ENCODE results near the gene DUSP2.

Gene DUSP2

DNA sequence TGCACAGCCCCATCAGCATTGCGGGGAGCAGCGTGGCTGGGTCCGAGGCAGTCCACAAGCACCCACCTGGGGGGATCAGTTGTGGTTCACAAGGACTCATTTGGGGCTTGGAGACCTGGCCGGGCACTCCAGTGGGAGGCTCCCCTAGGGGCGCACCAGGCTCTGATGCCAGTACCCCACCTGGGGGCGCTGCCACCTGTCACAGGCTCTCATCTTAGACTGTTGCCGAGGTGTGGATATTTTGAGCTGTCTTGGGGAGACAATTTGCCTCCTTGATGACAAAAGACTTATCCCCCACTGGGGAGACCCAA is 31.9 kb downstream of the DUSP2 start:
- DNase-seq, result no peak

DNA sequence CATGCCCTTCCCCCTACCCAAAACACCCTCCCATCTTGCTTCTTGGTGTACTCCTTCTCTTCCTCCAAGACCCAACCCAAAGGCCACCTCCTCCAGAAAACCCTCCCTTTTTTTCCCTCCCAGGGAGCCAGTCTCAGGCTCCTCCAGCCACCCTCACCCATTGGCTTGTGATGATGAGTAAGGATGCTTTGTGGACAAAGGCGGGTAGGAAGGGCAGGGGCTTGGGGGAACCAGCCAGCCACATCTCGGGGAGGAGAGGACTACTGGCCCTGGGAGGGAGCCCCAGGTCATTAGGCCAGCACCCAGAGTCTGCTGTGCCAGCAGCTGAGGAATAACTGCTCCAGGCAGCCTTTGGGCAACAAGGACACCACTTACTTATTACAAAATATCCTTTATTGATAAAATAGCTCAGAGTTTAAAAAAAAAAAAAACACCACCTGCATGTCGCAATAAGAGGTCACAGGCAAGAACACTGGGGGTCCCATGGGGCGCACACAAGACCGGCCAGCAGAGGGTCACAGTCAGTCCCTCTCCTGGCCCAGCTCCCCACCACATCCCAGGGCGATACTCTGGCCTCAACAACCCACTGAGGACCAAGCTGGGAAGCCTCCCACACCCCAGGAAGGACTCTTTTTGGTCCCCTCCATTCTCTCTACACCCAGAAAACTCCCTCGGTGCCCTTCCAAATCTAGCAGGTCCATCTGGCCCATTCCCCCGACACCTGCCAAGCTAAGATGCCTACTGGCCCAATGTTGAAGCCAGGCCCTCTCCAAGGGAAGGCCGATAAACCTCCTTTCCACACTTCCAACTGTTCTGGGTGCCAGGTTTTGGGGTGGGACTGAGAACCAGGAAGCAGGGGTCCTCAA is 32.5 kb downstream of the DUSP2 start:
- no peak for DNase-seq

DNA sequence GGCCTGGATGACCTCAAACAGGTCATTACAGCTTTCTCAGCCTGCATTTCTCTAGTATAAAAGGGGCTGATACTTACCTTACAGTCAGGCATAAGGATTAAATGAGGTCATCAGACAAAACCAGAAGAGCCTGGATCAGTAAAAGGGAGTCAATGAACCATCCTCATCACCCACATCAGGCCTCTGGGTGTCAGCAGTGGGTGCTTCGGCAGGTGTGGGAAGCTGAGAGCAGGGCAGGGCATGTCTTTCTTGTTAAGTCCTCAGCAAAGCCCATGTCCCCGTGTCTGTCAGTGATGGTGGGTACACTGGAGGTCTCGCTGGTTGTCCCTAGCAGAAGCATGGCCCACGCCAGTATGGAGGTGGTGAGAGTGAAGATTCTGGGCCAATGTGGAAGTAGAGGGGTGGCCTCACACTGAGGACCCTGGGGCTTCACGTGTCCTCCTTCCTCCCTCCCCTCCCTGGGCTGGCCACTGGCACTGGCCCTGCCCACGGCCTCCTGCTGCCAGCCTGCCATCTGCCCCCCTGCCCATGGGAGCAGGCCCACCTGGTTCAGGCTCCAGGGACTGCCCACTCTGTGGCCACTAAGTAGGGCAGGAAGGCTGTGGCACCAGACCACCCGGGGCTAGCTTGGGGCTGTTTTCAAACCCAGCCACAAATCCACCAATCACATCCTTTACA is 33.3 kb downstream of the DUSP2 start:
- no peak for DNase-seq

DNA sequence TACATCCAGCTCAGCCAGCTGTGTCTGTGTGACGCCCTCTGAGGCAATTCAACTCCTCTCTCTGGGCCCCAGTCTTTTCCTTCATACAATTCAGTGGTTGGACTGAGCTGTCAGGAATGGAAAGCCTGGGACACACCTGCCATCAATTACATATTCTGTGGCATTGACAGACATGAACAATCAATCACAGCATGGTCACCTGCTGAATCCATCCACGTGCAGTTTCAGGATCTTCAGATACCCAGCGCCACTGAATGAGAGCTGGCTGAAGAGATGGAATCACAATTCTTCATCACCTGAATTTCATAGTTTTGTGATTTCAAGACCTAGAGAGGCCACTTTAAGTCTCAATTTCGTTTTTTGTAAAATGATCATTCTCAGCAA is 34.0 kb downstream of the DUSP2 start:
- DNase-seq, result no peak

DNA sequence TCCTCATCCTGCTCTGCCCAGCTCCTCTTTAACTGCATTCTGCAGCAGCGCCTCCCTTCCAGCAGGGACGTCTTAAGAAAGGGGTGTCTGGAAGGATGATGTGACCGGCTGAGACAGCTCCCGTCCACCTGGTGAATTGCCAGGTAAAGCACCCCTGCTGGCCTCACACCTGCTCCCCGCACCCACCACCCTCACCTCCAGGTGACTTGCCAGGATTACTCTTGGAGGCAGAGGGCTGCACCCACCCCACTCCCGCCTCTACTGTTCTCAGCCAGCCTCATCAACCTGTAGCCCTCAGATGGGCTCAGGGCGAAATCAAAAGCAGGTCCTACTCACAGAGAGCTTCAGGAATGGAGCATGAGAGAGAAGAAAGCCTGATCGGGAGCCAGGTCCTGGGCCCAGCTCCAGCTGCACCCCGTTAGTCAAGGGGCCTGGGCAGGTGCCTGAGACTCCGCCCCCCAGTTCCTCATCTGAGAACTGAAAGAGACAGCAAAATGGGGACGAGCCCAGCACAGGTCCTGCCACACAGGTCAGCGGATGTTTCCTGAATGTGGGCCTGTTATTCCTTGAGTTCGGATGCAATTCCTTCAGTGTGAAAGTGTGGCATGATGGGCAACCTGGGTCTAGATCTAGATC is 34.5 kb downstream of the DUSP2 start:
- no peak for DNase-seq

DNA sequence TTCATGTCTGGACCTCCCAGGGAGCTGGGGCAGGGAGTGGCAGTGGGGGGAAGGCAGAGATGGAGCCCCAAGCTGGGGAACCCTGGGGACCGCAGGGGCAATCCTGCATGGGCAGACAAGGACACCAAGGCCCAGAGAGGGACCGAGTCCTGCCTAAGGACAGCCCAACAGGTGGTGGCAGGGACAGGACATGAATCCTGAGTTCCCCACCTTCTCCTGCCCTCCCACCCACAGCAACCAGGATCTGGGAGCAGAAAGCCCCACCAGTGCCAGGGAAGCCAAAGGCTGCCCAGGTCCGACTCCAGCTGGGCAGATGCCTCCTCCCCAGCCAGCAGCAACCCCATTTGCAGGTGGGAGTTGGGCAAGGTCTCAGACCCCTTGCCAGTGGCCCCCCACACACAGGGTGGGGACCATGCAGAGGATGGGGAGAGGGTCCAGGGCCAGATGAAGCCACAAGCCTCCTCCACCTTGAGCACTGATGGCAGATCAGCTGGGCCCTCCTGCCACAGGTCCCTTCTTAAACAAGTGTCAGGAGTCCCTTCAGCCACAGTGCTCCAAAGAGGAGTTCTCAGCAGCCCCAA is 35.2 kb downstream of the DUSP2 start:
- DNase-seq, result no peak

DNA sequence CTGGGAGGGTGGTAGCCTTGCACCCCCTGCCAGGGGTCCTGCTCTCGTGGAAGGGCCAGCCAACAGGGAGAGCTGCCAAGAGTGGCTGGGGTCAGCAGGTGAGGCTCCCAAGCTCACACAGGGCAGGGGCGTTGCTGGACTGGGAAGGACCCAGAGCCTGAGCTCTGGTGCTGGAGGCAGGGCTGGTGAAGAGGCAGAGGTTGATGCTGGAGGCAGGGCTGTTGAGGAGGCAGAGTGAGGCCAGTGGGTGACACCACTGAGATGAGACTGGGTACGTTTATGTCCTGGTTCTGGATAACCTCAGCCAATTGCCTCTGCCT is 35.9 kb downstream of the DUSP2 start:
- no peak for DNase-seq

DNA sequence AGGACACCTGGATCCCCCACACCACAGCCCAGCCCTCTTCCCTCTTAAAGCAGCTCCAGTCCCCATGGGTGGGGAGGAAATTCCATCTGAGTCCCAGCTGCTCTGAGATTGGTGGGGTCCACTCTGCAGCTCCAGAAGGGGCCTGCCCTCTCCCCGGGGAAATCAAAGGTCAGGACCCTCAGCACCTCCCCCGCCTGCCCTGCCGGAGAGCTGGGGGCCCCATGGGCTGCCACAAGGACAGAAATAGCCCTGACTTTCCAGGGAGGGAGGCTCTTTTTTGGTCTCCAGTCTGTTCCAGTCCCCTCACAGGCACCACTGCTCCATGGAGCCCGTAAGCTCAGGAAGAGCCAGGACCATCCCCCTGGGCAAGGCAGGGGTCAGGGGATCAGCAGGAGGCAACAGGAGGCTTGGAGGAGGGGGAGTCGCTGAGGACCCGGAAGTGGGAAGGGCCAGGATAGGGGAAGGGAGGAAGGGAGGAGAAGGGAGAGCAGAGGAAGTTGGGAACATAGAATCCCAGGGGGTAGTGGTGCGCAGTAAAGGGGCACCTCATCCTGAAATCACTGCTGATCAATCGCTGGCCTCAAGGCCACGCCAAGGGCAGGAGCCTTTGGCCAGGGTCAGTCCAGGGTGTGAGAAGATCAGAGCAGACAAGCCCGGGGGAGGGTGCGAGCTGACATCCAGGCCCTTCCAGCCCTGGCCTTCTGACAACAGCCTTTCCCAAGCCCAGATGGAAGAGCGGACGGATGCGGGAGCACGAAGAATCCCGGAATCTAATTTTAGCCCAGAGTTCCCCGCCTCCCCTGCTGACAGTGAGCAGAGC is 36.5 kb downstream of the DUSP2 start:
- DNase-seq, result no peak

DNA sequence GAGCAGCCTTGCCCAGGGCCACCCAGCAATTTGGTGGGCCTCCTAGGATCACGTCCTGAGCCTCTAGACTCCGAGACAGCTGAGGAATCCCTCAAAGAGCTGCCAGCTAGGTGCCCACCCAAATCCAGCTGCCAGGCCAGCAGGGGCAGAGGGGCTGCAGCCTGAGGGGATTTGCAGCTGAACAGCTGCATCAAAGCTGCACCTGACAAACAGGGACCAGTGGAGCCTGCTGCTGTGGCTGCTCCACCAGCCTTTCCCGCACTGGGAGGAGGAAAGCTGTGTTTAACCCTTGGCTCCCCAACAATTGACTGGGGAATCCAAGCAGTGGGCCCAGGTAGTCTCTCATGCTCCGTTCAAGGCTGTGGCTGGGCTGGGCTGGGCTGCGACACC is 37.1 kb downstream of the DUSP2 start:
- DNase-seq, result no peak

DNA sequence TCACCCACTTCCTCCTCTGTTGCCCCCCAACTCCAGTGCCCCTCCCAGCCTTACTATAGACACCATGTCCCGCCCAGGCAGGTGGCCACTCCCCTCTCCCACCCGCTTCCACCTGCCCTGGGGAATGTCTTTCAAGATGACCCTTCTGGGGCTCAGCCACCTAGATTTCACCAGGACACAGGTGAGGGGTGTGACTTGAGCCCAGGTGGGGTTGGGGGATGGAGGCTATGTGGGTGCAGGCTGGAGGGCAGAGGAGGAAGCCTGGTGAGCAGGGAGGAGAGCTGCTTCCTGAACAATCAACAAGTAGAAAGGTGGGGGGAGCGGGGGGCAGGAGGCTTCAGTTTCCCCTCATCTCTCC is 37.6 kb downstream of the DUSP2 start:
- no peak for DNase-seq

DNA sequence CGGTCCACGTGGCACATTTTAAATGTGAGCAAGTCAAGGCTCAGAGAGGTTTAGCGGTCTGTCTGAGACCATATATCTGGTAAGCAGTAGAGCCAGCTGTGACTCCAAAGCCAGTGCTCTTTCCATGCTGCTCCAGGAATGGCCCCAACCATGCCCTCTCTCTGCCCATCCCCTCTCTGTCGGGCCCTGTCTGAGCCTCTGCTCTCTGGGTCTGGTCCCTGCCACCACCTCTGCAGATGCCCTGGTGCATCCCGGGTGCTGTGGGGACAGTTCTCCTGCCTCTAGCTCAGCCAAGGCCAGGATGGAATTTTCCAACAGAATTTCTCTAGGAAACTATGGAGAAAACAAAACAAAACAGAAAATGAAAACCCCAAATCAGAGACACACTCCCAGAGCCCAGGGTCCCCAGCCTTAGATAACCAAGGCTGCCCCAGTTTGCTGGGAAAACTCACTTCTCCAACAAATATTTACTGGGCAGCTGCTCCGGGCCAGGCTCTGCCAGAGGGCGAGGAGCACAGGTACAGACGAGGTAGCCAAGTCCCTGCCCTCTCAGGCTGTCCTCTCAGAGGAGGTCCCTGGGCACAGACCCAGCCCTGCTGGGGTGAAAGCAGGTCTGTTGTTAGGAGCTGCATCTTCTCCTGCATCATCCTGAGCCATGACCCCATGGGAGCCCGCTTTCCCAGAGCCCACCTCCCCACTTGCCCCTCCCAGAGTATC is 38.1 kb downstream of the DUSP2 start:
- no peak for DNase-seq

DNA sequence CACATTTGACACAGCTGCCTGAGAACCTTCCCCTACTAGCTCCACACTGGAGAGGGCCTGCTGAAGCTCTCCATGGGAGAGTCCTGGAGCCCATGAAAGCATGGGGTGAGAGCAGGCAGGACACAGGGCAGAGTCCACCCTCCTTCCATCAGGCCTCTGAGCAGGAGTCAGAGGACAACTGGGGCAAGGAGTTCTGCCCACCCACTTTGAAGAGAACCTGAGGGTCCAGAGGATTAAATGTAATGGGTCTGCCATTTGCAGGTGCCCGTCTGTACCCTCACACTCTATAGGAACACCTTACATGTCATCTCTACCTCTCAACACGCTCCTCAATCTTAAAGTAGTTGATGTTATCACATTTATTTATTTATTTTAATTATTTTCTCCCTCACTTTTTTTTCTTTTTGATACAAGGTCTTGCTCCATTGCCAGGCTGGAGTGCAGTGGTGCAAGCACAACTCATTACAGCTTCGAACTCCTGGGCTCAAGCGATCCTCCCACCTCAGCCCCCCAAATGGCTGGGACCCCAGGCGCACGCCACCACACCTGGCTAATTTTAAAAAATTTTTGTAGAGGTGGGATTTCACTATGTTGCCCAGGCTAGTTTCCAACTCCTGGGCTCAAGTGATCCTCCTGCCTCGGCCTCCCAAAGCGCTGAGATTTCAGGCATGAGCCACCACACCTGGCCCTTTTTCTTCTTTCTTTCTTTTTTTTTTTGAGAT is 39.1 kb downstream of the DUSP2 start:
- no peak for DNase-seq

DNA sequence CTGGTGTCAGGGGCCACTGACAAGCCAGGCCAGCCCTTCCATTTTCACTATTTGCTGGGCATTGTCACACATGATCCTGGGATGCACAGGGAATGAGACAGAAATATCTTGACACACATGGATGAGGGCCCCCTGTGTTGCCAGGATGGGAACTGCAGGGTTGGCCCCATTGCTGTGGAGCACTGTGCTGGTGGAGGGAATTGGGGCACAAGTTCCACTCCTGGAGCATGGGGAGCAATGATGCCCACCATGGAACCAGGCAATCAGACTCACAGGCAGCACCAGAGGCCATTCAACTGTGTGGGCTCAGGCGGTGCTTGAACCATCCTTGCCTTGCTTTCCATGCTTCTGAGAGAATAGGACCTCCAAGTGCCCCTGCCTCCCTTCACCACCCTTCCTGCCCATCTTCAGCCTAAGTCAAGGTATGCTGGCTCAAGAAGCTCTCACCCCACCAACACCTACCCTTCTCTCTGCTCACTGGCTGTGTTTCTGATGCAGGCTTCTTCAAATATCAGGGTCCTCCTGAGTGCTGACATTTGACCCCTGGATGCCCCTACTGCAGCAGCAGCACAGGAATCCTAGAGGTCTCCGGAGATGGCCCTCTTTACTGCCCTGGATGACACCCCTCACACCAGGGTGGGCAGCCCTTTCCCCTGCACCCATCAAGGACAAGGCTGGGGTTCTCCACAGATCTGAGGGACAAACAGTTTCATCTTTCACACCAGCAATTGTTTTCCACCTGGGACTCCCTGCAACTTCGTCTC is 39.9 kb downstream of the DUSP2 start:
- no peak for DNase-seq

DNA sequence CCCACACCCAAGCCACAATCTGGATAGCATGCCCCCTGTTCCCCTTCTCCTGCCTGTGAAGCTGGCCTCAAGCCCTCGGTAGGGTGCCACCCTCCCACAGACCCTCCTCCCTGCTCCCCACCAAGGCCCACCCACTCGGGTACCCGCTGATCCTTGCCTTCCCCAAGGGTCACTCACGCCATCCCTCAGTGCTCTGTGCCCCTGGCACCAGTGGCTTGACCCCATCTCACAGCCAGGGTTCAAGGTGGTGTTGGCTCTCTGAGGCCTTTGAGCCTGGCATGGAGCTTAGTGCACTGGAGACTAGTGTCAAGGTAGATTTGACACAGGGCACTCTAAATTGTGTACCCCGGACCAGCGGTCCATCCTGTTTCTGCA is 40.8 kb downstream of the DUSP2 start:
- DNase-seq, result no peak

DNA sequence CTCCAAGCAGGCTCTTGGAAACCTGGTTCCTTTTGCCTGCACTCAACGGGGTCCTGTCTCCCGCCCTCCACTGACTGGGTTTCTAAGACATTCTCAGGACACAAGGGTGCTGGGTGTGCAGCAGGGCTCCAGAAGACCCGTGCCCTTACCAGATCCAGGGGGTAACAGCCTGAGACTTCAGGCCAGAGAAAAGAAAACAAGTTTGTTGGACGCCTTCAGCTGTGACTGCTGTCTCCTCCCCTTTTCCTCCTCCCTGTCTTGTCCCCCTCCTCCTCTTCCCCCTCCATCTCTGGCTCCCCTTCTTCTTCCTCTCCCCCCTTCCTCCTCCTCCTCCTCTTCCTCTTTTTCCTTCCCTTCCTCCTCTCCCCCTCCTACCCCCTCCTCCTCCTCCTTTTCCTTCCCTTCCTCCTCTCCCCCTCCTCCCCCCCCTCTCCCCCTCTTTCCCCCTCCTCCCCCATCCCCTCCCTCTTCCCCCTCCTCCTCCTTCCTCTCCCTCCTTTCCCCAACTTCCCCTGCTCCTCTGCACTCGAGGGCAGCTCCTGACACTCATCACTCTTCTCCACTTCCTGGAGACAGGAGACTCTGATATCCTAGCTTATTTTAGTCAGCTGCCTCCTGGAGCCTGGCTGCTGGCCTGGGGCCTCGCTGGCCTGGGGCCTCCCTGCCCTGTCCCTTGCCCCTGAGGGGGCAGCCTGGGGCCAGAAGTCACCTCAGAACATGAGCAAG is 41.3 kb downstream of the DUSP2 start:
- no peak for DNase-seq

DNA sequence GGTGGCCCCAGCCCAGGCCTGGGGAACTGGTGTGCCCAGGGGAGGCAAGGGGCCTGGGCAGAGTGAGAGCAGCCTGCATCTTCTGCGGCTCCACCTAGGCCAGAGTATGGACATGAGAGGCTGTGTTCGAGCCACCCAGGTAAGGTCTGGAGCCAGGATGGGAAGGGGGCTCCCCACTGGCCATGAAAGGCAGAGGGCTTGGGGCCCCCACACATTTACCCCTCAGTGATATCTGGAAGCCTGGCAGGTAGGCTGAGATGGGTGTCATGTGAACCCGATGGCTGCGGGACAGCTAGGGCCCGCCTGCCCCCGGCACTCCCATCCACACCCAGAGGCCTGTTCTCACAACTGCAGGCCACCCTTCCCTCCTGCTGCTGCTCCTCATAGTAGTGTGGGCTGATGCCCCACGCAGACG is 42.0 kb downstream of the DUSP2 start:
- no peak for DNase-seq

DNA sequence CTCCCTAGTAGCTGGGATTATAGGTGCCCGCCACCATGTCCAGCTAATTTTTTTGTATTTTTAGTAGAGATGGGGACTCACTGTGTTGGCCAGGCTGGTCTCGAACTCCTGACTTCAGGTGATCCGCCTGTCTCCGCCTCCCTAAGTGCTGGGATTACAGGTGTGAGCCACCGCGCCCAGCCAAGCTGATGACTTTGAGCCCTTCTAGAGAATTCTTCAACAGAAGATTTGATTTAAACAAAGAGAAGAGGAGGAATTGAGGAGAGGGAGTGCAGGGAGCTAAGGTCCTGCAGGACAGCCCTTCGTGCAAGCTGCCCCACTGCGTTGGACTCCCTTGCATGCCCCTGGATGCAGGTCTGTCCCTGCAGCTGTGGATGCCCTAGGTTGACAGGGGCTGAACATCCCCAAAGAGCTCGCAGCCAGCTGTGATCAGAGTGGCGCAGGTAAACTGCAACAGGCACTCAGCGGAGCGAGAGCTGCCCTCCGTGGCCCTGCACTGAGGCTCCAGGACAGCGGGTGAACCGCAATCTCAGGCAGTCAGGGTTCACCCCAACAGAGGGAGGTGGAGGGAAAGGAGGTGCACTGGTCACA is 42.5 kb downstream of the DUSP2 start:
- DNase-seq, result no peak

DNA sequence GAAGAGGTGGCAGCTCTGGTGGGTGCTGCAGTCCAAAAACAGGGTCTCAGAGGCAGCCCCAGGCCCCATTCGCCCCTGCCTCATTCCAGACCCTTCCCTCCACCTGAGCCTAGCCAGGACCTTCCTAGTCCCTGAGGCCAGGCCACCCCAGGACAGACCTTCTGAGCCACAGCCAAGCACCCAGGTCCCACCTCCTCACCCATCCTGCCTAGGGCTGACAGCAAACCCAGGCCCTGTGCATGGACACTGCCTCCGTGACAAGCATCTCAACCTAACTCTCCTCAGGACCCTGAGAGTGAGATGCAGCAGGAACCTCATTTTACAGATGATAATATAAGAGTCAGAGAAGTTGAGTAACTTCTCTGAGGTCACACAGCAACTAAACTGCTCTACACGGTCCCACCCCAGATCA is 44.3 kb downstream of the DUSP2 start:
- no peak for DNase-seq

DNA sequence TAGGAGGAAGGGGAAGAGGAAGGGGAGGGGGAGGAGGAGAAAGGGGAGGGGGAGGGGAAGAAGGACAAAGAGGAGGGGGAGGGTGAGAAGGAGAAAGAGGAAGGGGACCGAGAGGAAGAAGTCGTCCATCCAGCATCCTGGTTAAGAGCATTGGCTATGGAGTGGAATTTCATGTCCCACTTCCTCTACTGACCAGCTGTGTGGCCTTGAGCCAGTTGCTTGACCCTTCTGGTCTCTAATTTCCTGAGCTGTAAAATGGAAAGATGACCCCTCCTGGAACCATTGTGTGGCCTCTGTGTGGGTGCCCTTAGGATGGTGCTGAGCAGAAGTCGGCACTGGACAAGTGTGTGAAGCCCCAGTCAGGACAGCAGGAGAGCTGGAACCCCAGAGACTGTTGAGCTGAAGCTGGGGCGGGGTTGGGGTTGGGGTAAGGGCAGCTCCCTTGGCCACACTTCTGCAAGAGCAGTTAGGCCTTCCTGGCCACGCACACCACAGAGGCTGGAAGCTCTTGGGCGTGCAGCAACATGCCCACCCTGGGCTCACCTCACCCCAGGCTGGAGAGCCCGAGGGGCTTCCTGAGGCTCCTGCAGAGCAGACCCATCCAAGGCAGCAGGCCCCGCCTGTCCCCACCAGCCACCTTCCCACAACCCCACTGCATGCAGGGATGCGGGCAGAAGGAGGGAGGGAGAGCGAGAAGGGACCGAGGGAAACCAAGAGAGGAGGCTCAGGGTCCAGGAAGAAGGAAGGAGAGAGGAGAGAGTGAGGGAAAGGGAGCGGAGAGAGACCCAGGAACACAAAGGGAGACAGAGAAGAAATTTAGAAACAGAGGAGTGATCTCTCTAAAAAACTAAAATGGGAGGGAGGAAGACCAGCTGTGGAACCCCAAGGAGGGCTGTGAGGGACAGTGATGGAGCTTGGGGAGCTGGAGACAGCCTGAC is 45.1 kb downstream of the DUSP2 start:
- no peak for DNase-seq
